NCI-H345 (cell line): ENCODE results near the gene CCDC88C.

Experiments used
- DNase-seq: peaks from one replicate; lab custom pipeline; 2025; lab: John Stamatoyannopoulos, UW

CCDC88C gene

GRCh38 chr14:91363776-91364523, 53.7 kb downstream of the CCDC88C start:
- no peak for DNase-seq

GRCh38 chr14:91361233-91361811, 56.3 kb downstream of the CCDC88C start:
- DNase-seq = no peak

- no peak for DNase-seq
Observed at GRCh38 chr14:91360490-91361232, 57.0 kb downstream of the CCDC88C start.

GRCh38 chr14:91358654-91359220, 58.9 kb downstream of the CCDC88C start:
- no peak for DNase-seq

- DNase-seq = no peak
Observed at GRCh38 chr14:91358025-91358319, 59.6 kb downstream of the CCDC88C start.

GRCh38 chr14:91357272-91358024, 60.2 kb downstream of the CCDC88C start:
- DNase-seq = no peak

GRCh38 chr14:91356181-91356763, 61.3 kb downstream of the CCDC88C start:
- no peak for DNase-seq

GRCh38 chr14:91354979-91355685, 62.5 kb downstream of the CCDC88C start:
- peak; percentile 96 for DNase-seq

GRCh38 chr14:91354221-91354916, 63.3 kb downstream of the CCDC88C start:
- no peak for DNase-seq

- no peak for DNase-seq
Observed at GRCh38 chr14:91352728-91353692, 64.6 kb downstream of the CCDC88C start.

GRCh38 chr14:91352053-91352452, 65.6 kb downstream of the CCDC88C start:
- no peak for DNase-seq

GRCh38 chr14:91351512-91351862, 66.1 kb downstream of the CCDC88C start:
- DNase-seq = no peak

- no peak for DNase-seq
Observed at GRCh38 chr14:91350813-91351511, 66.7 kb downstream of the CCDC88C start.

- DNase-seq = no peak
Observed at GRCh38 chr14:91350483-91350812, 67.2 kb downstream of the CCDC88C start.

- DNase-seq = no peak
Observed at GRCh38 chr14:91349481-91350074, 68.0 kb downstream of the CCDC88C start.

GRCh38 chr14:91348845-91349465, 68.7 kb downstream of the CCDC88C start:
- DNase-seq = no peak

- no peak for DNase-seq
Observed at GRCh38 chr14:91346838-91347173, 70.8 kb downstream of the CCDC88C start.

GRCh38 chr14:91344096-91344495, 73.5 kb downstream of the CCDC88C start:
- DNase-seq = no peak
